ENCODE results near the gene TATDN3.
A peak's percentile ranks its signal among the peaks of the same experiment; 100 is the strongest.
"Not testable (repeated sequence)": the region's sequence is repeated elsewhere in the genome, so short reads cannot be mapped to it uniquely, and the experiment has no call there.

The TATDN3 gene

DNA sequence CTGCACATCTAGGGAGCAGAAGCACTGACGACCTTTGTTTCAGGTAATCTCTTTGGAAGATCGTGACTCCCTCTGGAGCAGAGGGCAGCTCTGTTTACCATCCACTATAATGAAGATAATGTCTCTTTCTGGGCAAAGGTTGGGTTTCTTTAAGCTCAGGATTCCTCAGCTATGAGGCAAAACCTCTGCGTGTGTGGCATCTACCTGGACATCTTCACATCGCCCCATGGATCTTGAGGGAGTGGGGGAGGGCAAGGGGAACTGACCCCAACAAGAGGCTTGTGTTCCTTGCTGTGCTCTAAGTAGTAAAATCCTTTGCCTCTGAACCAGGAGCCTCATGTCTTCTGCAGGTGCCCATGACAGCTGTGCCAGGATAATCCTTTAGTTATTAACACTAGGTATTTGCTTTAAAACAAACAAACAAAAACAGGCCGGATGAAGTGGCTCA is 36.2 kb downstream of the TATDN3 start:
- no peak for DNase-seq (ENCODE audit: low read depth, low spot score)

DNA sequence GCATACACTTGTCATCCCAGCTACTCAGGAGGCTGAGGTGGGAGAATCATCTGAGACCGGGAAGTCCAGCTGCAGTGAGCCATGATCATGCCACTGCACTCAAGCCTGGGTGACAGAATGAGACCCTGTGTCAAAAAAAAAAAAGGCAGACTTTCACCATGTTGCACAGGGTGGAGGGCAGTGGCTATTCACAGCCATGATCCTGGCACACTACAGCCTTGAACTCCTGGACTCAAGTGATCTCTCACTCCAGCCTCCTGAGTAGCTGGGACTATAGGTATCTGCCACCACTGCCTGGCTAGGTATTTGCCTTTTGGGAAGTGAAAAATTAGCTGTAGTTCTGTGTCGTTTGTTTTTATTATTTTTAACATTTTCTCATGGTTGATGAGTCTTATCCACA is 36.7 kb downstream of the TATDN3 start:
- no peak for DNase-seq (ENCODE audit: low read depth, low spot score)

DNA sequence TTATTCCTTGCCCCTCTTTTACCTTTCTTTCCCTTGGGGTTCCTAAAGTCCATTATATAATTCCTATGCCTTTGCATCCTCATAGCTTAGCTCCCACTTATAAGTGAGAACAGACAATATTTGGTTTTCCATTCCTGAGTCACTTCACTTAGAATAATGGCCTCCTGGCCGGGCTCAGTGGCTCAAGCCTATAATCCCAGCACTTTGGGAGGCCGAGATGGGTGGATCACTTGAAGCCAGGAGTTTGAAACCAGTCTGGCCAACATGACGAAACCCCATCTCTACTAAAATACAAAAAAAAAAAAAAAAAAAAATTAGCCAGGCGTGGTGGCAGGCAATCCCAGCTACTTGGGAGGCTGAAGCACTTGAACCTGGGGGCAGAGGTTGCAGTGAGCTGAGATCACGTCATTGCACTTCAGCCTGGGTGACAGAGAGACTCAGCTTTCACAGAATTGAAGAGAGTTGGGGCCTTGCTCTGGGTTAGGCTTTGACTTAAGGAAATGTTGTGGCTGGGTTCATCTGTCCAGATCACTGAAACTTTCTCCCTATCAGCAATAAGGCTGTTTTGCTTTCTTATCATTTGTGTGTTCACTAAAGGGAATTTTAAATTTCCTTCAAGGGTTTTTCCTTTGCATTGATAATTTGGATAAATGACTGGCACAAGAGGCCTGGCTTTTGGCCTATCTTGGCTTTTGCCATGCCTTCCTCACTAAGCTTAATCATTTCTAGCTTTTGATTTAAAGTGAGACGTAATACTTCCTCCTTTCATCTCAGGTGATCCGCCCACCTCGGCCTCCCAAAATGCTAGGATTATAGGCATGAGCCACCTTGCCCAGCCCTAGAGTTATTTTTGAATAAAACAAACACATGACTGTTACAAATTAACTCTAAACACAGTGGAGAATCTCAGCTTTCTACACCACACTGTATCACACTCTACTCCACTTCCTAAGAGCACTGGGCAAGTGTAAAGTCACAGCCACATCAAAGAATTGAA is 41.8 kb downstream of the TATDN3 start:
- not testable (repeated sequence) for DNase-seq (ENCODE audit: low read depth, low spot score)

DNA sequence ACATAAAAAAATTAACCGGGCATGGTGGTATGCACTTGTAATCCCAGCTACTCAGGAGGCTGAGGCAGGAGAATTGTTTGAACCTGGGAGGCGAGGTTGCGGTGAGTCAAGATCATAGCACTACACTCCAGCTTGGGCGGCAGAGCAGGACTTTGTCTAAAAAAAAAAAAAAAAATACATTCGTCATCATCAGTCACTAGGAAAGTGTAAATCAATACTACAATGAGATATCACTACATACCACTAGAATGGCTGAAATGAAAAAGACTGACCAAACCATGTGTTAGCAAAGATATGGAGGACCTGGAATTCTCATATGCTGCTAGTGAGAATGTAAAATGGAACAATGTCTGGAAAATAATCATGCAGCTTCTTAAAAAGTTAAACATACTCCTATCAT is 46.5 kb downstream of the TATDN3 start:
- DNase-seq (ENCODE audit: low read depth, low spot score): no peak

DNA sequence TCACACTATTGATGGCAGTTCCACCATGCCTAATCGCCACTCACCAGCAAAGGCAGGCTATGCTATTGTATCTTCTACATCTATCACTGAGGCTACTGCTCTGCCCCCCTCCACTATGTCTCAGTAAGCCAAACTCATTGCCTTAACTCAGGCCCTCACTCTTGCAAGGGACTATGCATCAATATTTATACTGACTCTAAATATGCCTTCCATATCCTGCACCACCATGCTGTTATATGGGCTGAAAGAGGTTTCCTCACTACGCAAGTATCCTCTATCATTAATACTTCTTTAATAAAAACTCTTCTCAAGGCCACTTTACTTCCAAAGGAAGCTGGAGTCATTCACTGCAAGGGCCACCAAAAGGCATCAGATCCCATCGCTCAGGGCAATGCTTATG is 52.8 kb downstream of the TATDN3 start:
- DNase-seq (ENCODE audit: low read depth, low spot score): not testable (repeated sequence)

DNA sequence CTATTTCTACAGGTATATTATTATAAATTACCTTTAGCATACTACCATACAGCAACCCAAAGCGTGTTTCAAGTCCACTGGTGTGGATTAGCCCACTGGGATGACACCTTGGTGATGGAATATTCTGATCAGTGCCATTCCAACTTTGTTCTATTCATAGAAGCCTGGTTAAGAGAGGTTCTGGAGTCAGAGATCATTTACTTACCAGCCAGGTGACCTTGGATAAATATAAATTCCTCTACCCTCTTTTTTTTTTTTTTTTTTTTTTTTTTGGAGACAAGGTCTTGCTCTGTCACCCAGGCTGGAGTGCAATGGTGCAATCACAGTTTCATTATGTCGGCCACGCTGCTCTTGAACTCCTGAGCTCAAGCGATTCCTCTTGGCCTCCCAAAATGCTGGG is 55.9 kb downstream of the TATDN3 start, which contains the start of gene SPATA45:
Gene SPATA45, minus strand, starts transcription at position 101 of the 400 bp plus-strand sequence. CDS start 11,500 bp downstream, outside the sequence.
- DNase-seq (ENCODE audit: low read depth, low spot score): no peak

DNA sequence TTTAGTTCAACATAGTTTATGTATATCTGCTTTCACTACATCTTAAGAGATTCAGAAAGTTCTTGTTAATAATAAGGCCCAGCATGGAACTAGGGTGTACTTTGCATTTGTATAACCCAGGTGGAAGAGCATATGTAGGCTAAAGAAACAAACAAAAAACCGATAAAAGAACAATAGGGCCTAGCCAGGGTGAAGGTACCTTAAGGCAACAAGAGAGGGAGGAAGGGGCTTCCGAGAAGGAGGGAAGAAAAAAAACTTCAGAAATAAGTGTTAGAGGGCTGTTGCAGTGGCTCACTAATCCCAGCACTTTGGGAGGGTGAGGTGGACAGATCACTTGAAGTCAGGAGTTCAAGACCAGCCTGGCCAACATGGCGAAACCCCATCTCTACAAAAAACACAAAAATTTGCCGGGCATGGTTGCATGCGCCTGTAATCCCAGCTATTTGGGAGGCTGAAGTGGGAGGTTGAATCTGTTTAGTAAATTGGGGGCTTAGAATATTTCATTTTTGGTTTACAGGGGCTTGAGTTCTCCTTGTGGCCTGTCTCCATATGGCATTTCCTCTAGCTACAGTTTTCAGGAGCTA is 60.5 kb downstream of the TATDN3 start:
- DNase-seq (ENCODE audit: low read depth, low spot score): no peak

DNA sequence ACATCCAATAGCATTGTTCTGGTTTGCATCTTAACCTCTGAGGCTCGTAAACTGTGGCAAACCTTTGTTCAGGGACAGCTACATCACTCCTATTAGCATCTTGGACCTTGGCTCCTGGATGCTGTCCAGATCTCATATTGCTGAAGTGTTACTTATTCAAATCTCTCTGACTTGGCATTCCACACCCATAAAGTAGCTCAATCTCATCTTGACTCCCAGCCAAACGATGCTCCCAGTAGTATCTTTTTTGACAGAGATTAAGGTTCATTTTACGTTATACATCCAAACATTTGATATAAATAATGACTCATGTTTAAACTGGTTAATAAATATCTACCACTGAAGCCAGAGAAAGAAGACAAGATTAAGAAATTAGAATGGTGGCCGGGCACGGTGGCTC is 62.0 kb downstream of the TATDN3 start:
- no peak for DNase-seq (ENCODE audit: low read depth, low spot score)

DNA sequence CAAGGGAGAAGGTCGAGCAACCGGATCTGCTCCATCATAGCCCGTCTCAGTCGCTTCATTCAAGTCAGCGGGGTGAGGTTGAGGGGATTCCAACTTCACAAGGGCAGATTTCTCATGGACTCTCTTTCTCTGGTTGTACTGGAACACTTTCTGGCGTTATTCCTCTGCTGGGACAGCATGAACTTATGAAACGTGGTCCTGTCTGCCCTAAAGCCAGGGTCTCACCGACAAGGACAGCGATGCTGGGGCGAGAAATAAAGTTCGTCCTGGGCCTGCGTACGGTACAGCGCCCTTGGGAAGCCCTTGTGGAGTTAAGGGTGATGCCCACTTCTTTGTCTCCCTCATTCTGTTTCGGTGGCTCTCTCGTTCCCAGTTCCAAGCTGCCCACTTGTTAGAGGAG is 65.1 kb downstream of the TATDN3 start:
- no peak for DNase-seq (ENCODE audit: low read depth, low spot score)

DNA sequence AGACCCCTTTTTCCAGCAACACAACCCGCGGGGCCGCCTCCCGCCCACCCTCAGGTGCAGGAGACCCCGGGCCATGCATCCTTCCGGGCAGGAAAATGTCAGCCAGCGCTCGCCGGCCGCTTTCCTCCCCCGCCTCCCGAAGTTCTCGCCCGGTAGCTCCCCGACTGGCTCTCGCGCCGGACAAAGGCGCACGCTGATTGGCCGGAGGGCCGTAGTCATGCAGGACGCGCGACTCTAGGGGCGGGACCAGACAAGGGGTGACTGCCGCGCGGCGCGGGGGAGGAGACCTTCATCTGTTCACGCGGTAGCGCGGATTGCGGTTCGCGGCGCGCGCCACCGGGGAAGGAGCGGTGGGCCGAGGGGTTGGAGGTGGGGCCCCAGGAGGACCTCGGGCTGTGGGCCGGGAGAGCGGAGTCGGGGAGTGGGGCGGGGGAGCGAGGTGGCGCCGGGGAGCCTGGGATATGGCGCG is 66.3 kb downstream of the TATDN3 start, which contains the start of gene FLVCR1:
Gene FLVCR1, plus strand, starts transcription at position 284 of the 469 bp plus-strand sequence. Its CDS starts 178 bp downstream, at position 462.
- peak; percentile 86 for DNase-seq (ENCODE audit: low read depth, low spot score)

DNA sequence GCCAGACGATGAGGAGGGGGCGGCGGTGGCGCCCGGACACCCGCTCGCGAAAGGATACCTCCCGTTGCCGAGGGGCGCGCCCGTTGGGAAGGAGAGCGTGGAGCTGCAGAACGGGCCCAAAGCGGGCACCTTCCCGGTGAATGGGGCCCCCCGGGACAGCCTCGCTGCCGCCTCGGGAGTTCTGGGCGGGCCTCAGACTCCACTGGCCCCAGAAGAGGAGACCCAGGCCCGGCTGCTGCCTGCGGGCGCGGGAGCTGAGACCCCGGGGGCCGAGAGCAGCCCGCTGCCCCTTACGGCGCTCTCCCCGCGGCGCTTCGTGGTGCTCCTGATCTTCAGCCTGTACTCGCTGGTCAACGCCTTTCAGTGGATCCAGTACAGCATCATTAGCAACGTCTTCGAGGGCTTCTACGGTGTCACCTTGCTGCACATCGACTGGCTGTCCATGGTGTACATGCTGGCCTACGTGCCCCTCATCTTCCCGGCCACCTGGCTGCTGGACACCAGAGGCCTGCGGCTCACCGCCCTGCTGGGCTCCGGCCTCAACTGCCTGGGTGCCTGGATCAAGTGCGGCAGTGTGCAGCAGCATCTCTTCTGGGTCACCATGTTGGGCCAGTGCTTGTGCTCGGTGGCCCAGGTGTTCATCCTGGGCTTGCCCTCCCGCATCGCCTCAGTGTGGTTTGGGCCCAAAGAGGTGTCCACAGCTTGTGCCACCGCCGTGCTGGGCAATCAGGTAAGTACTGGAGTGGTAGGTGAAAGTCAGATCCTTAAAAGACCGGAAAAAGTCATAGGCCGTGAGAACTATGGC is 67.0 kb downstream of the TATDN3 start:
- DNase-seq (ENCODE audit: low read depth, low spot score): no peak

DNA sequence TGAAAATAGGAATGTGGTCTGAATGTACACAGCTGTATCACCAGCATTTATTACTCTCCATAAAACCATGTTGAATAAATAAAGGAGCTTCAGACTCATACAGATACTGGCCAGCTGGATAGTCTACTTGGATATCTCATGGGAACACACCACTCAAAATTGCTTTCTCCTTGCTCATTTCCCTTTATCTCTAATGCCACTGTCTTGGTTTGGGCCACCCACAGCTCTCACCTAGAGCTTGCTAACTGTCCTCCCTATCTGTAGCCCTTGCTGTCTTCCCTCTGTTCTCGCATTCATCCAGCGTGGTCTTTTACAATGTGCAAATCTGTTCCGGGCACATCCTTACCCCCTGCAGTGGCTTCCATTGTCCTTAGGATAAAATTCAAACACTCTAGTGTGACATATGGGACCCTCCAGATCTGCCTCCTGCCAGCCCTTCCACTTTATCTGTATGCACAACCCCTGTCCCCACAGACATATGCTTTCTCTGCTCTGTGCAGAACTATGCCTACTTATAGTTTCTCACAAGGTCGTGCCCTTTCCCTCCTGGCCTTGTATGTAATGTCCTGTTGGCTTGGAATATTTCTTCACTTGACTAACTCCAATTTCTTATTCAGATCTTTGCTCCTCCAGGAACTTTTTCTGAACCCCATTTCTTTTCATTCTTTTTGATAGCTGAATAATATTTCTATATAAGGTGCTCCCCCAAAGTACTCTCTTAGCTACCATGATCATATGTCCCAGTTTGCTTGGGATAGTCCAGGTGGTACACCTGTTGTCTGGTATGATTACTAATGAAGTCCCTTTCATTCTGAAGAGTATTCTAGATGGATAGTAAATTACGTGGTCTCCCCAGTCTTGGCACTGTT is 69.3 kb downstream of the TATDN3 start:
- no peak for DNase-seq (ENCODE audit: low read depth, low spot score)

DNA sequence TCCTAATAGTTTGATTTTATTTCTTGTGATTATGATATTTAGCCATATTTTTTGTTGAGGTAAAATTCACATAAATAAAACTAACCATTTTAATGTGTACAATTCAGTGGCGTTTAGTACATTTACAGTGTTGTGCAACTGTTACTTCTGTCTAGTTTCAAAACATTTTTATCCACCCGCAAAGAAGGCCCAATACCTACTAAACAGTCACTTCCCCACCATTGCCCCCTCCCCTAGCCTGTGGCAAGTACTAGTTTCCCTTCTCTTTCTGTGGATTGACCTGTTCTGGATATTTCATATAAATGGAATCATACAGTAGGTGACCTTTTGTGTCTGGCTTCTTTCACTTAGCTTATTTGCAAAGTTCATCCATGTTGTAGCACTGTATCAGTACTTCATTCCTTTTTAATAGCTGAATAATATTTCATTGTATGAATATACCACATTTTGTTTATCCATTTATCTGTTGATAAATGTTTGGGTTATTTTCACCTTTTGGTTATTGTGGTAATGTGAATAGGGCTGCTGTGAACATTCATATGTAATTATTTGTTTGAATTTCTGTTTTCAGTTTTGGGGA is 70.5 kb downstream of the TATDN3 start:
- DNase-seq (ENCODE audit: low read depth, low spot score): no peak

DNA sequence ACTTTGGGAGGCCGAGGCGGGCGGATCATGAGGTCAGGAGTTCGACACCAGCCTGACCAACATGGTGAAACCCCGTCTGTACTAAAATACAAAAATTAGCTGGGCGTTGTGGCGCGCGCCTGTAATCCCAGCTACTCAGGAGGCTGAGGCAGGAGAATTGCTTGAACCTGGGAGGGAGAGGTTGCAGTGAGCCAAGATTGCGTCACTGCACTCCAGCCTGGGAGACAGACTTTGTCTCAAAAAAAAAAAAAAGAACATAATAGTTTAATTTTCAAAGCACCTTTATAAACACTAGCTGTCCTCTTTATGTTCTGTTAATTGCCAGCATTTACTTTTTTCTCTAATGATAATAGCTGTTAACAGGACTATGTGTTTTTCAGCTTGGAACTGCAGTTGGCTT is 71.7 kb downstream of the TATDN3 start:
- not testable (repeated sequence) for DNase-seq (ENCODE audit: low read depth, low spot score)

DNA sequence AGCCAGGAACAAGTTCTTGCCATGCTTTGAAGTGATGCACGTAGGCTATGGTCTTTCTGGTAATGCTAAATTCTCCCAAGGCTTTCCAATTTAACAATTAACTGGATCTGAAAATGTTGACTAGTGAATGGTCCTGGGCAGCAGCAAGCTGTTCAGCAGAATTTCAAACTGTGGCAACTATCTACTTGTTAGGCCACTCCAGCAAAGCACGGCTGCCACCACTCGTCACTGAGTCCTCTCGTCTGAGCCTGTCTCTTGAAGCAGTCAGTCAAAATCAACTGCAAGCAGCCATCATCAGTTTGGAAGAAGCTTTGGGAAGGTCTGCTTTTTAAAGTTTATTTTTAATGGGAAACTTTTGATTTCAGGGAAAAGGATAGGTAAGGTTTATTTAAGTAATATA is 72.5 kb downstream of the TATDN3 start:
- DNase-seq (ENCODE audit: low read depth, low spot score): no peak

Measured in activated CD4-positive, CD25-positive, alpha-beta regulatory T cell treated with anti-CD3 and anti-CD28 coated beads, Interleukin-2, amount 50 U/mL, for 16 hours (primary cell).